GM12878 (cell line): Measurements from ENCODE around the gene TOR2A. TPM values are rescaled to one million over a fixed set of nuclear protein-coding genes. Genes with fewer than 3 reads are reported as not detected.

Experiments
- ATF2 ChIP-seq: IDR thresholded peaks from 2 replicates; pipeline ENCODE4 v1.6.1; 2012; ENCODE audit warnings: low read length, inconsistent platforms
- ATF7 ChIP-seq: fragments of 450-650 bp; IDR thresholded peaks from 2 replicates; pipeline ENCODE4 v1.6.1; 2016; ENCODE audit warnings: low read depth, mild to moderate bottlenecking
- BRCA1 ChIP-seq: IDR thresholded peaks from 2 replicates; pipeline ENCODE4 v1.6.1; 2011; ENCODE audit warnings: low read depth, low read length, improper control_type of control experiment
- CBX3 ChIP-seq: fragments of 200-600 bp; sonication (generic); IDR thresholded peaks from 2 replicates; pipeline ENCODE4 v1.6.1; 2016; ENCODE audit warnings: low read depth, borderline replicate concordance
- CHD2 ChIP-seq: IDR thresholded peaks from 2 replicates; pipeline ENCODE4 v1.6.1; 2011; ENCODE audit warnings: low read depth, low read length, improper control_type of control experiment, borderline replicate concordance
- CTCF ChIP-seq, 3 experiments: IDR thresholded peaks in 2 of 3; conservative IDR thresholded peaks in 1 of 3; 2 replicates each; pipeline ENCODE4 v1.5.1; 2011; ENCODE audit warnings: low read depth in 3 of 3, low read length in 3 of 3, mild to moderate bottlenecking in 3 of 3, control low read depth in 2 of 3, moderate library complexity in 2 of 3, inconsistent platforms in 1 of 3, mixed read lengths in 1 of 3; ENCODE audit not compliant: control insufficient read depth in 2 of 3, insufficient read depth in 1 of 3; ENCODE audit errors: extremely low read depth in 1 of 3
- EGR1 ChIP-seq, 2 experiments: IDR thresholded peaks; 1 replicate in 1 of 2; 2 replicates in 1 of 2; pipeline ENCODE4 v1.6.1; 2011 to 2012; ENCODE audit warnings: low read depth in 2 of 2, low read length in 2 of 2, borderline replicate concordance in 1 of 2, mild to moderate bottlenecking in 1 of 2, moderate library complexity in 1 of 2
- ESRRA ChIP-seq: IDR thresholded peaks from 2 replicates; pipeline ENCODE4 v1.6.1; 2012; ENCODE audit warnings: mild to moderate bottlenecking, low read length, improper control_type of control experiment
- FOS ChIP-seq: IDR thresholded peaks from 3 replicates; pipeline ENCODE4 v1.6.1; 2011; ENCODE audit warnings: borderline replicate concordance; ENCODE audit not compliant: insufficient read length; ENCODE audit errors: extremely low read depth
- GATAD2B ChIP-seq: fragments of 450-650 bp; conservative IDR thresholded peaks from 2 replicates; pipeline ENCODE4 v1.6.1; 2017; ENCODE audit warnings: low read depth, mild to moderate bottlenecking, moderate library complexity
- HDAC2 ChIP-seq: fragments of 200-600 bp; sonication (generic); IDR thresholded peaks from 2 replicates; pipeline ENCODE4 v1.6.1; 2017
- MTA2 ChIP-seq: fragments of 450-650 bp; IDR thresholded peaks from 2 replicates; pipeline ENCODE4 v1.6.1; 2016; ENCODE audit warnings: low read depth, mild to moderate bottlenecking, moderate library complexity
- NBN ChIP-seq: fragments of 450-650 bp; IDR thresholded peaks from 2 replicates; pipeline ENCODE4 v1.6.1; 2016
- NFIC ChIP-seq: IDR thresholded peaks from 2 replicates; pipeline ENCODE4 v1.6.1; 2012; ENCODE audit warnings: low read depth, mild to moderate bottlenecking, inconsistent platforms, low read length, moderate library complexity
- NRF1 ChIP-seq: conservative IDR thresholded peaks from 2 replicates; pipeline ENCODE4 v1.6.1; 2011; ENCODE audit warnings: mild to moderate bottlenecking, low read depth, low read length, improper control_type of control experiment
- PAX5 ChIP-seq: IDR thresholded peaks from 2 replicates; pipeline ENCODE4 v1.6.1; 2011; ENCODE audit warnings: low read depth, low read length, borderline replicate concordance
- SIX5 ChIP-seq: IDR thresholded peaks from 2 replicates; pipeline ENCODE4 v1.6.1; 2011; ENCODE audit warnings: mild to moderate bottlenecking, low read depth, low read length, moderate library complexity; ENCODE audit not compliant: severe bottlenecking
- SKIL ChIP-seq: fragments of 450-650 bp; IDR thresholded peaks from 2 replicates; pipeline ENCODE4 v1.6.1; 2017; ENCODE audit warnings: mild to moderate bottlenecking, low read depth, inconsistent platforms; ENCODE audit not compliant: poor library complexity, severe bottlenecking
- SMARCA5 ChIP-seq: fragments of 450-650 bp; IDR thresholded peaks from 2 replicates; pipeline ENCODE4 v1.6.1; 2017; ENCODE audit warnings: mild to moderate bottlenecking
- SUZ12 ChIP-seq: fragments of 200-600 bp; sonication (generic); IDR thresholded peaks from one replicate; pipeline ENCODE4 v1.6.1; 2018; ENCODE audit warnings: antibody characterized with exemption, mild to moderate bottlenecking; ENCODE audit not compliant: unreplicated experiment
- TCF12 ChIP-seq: IDR thresholded peaks from 2 replicates; pipeline ENCODE4 v1.6.1; 2011; ENCODE audit warnings: low read depth, mild to moderate bottlenecking, low read length
- ZBED1 ChIP-seq: IDR thresholded peaks from 2 replicates; pipeline ENCODE4 v1.6.1; 2016; ENCODE audit warnings: borderline replicate concordance
- ZNF24 ChIP-seq: fragments of 450-650 bp; IDR thresholded peaks from 2 replicates; pipeline ENCODE4 v1.6.1; 2017; ENCODE audit warnings: antibody characterized with exemption, mild to moderate bottlenecking
- polyA plus RNA-seq, 11 experiments: library from polyadenylated mRNA; depleted of rRNA in 4 of 11; unstranded in 6 of 11; stranded (reverse) in 5 of 11; fragments of >200 nt; fragmentation: Nextera tagmentation in 4 of 11; fragmentation: Illumina TruSeq in 1 of 11; extraction: Ambion mirVana in 4 of 11; extraction: Trizol in 1 of 11; gene quantifications; 1 replicate in 1 of 11; 2 replicates in 10 of 11; pipeline versions ENCODE4 v1.2.1 to v1.2.3, GENCODE V29; 2011 to 2016; ENCODE audit warnings: inconsistent platforms in 2 of 11, missing spikeins in 2 of 11, low read depth in 1 of 11
- total RNA-seq, 4 experiments: library from RNA; depleted of rRNA in 3 of 4; stranded (reverse); fragments of >200 nt in 3 of 4; fragmentation: Illumina TruSeq in 1 of 4; extraction: Trizol in 1 of 4; gene quantifications; 2 replicates each; pipeline versions ENCODE4 v1.2.1 to v1.2.3, GENCODE V29; 2013 to 2021

Gene TOR2A
- total and polyA plus RNA-seq, 10 of the 15 experiments (the other 5 are each of a cell fraction or from before 2014, with no cell fraction given): 0.52 to 23.7 (median 8.5) TPM

- TF ChIP-seq ZNF24: peak; percentile 54; the same call in 1 of the 2 replicates
- TF ChIP-seq EGR1 (IDR thresholded peaks at IDR 0.05; ENCODE audit: borderline replicate concordance in 1 of 2, low read depth in 2 of 2, low read length in 2 of 2): no peak
- peak; percentile 57; the same call in 1 of the 2 replicates for TF ChIP-seq PAX5
- peak; percentile 14; the same call in 1 of the 2 replicates for TF ChIP-seq SMARCA5
- TF ChIP-seq ESRRA: peak; percentile 88
- peak; percentile 88 for TF ChIP-seq GATAD2B
- TF ChIP-seq SKIL: no peak
- TF ChIP-seq NBN: peak; percentile 37
- TF ChIP-seq SIX5: peak; percentile 94
- no peak for TF ChIP-seq NRF1
- TF ChIP-seq CHD2: peak; percentile 88
- TF ChIP-seq NFIC: no peak
- TF ChIP-seq CBX3: no peak
- no peak for TF ChIP-seq HDAC2
- no peak for TF ChIP-seq ZBED1
- TF ChIP-seq MTA2: no peak
- TF ChIP-seq TCF12: no peak
- no peak for TF ChIP-seq FOS
- TF ChIP-seq ATF7: no peak
- peak; percentile 96 to 99 (median 96) for TF ChIP-seq CTCF (IDR thresholded peaks at IDR 0.05 in 2 of 3, conservative IDR thresholded peaks at IDR 0.05 in 1 of 3; ENCODE audit: control insufficient read depth in 2 of 3, extremely low read depth in 1 of 3, insufficient read depth in 1 of 3, low read depth in 3 of 3, low read length in 3 of 3)
- TF ChIP-seq SUZ12: no peak
- TF ChIP-seq BRCA1: no peak
- no peak for TF ChIP-seq ATF2
Observed at GRCh38 chr9:127734747-127735529, at the start of gene TOR2A (continued).
